Measurements from ENCODE around the gene PCDHGA9.

PCDHGA9 gene

DNA sequence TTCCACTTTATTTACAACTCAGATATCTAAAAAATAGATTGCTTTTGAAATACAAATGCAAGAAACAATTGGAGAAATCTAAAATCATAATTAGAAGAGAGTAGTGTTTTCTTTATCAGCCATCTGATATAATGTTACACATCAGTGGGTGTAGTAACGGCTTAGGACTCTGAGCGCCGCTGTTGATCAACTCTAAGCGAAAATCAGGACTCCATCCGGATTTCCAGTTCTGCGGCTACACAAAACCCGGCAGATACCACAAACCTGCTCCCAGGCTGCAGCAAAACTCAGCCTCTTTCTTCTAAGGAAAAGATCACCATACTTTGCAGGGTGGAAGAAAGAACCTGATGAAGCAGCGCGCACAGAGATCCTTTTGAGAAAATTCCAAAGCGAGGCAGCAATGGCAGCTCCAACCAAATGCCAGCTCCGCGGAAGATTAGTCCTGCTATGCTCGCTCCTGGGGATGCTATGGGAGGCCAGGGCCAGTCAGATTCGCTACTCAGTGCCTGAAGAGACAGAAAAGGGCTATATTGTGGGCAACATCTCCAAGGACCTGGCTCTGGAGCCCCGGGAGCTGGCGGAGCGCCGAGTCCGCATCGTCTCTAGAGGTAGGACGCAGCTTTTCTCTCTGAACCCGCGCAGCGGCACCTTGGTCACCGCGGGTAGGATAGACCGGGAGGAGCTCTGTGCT is at the start of gene PCDHGA9:
Gene PCDHGA9, plus strand, starts transcription at position 226 of the 691 bp plus-strand sequence. Its CDS starts 175 bp downstream, at position 401.
- H3K27me3 Mint-ChIP-seq (ENCODE audit: low read depth) = peaks cover 43% of the 10 kb centered on the region
- no peaks in the 10 kb centered on the region for H3K4me1 Mint-ChIP-seq (ENCODE audit: low read depth)
- H3K4me3 Mint-ChIP-seq = no peak within 1 kb of the TSS

DNA sequence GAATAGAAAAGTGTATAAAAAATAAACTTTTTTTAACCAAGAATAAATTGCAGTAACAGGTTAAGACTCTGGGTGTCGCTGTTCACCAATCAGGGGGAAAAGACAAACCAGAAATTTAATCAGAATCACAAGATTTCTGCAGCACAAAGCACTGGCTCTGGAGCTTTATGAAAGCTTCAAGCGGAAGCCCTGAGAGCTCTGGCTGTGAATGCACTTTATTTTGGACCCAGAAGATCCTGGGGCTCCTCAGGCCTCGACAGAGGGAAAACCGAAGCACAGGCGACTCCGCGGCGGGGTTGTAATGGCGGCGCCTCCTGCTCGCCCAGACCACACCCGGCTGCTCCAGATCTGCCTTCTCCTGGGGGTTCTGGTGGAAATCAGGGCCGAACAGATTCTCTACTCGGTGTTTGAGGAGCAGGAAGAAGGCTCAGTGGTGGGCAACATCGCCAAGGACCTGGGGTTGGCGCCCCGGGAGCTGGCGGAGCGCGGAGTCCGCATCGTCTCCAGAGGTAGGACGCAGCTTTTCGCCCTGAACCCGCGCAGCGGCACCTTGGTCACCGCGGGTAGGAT is 47.6 kb upstream of the PCDHGA9 start, which contains the start of gene PCDHGA4:
Gene PCDHGA4, plus strand, starts transcription at position 122 of the 570 bp plus-strand sequence. Its CDS starts 87 bp downstream, at position 209.
- H3K36me3 Mint-ChIP-seq (ENCODE audit: low read depth) = peaks cover 8% of the 10 kb centered on the region
- H3K27me3 Mint-ChIP-seq (ENCODE audit: low read depth) = peaks cover 26% of the 10 kb centered on the region
- H3K27ac Mint-ChIP-seq = no peak within 1 kb of the TSS
- no peak within 1 kb of the TSS for H3K4me3 Mint-ChIP-seq
- peaks cover 26% of the 10 kb centered on the region for H3K9me3 Mint-ChIP-seq
- peaks cover 4% of the 10 kb centered on the region for H3K4me1 Mint-ChIP-seq (ENCODE audit: low read depth)

More for the DNA sequence above, at the start of gene PCDHGA9:
- Mint-ChIP-seq H3K27ac (no peak within 1 kb of the TSS), H3K36me3 (ENCODE audit: low read depth) (peaks cover 3% of the 10 kb centered on the region), H3K9me3 (peaks cover 15% of the 10 kb centered on the region)

DNA sequence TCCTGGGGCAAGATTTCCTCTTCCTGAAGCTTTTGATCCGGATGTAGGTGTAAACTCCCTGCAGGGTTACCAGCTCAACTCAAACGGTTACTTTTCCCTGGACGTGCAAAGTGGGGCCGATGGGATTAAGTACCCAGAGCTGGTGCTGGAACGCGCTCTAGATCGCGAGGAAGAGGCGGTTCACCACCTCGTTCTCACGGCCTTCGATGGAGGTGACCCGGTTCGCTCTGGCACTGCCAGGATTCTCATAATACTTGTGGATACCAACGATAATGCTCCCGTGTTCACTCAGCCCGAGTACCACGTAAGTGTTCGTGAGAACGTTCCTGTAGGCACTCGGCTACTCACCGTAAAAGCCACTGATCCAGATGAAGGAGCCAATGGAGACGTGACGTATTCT is 46.9 kb upstream of the PCDHGA9 start:
- Mint-ChIP-seq H3K9me3 (peaks cover 28% of the 10 kb centered on the region), H3K27ac (no peak overlapping the region), H3K27me3 (ENCODE audit: low read depth) (peaks cover 24% of the 10 kb centered on the region), H3K36me3 (ENCODE audit: low read depth) (peaks cover 5% of the 10 kb centered on the region), H3K4me1 (ENCODE audit: low read depth) (peaks cover 2% of the 10 kb centered on the region), H3K4me3 (no peak overlapping the region)

DNA sequence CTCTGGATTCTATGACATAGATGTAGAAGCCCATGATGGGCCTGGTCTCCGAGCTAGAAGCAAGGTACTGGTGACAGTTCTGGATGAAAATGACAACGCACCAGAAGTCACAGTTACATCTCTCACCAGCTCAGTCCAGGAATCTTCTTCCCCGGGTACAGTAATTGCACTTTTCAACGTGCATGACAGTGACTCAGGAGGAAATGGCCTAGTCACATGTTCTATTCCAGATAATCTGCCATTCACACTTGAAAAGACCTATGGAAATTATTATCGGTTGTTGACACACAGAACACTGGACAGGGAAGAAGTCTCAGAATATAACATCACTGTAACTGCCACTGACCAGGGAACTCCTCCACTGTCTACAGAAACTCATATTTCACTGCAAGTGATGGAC is 46.4 kb upstream of the PCDHGA9 start:
- Mint-ChIP-seq H3K27me3 (ENCODE audit: low read depth) (peaks cover 27% of the 10 kb centered on the region), H3K9me3 (peaks cover 33% of the 10 kb centered on the region), H3K36me3 (ENCODE audit: low read depth) (peaks cover 5% of the 10 kb centered on the region), H3K27ac (no peak overlapping the region), H3K4me1 (ENCODE audit: low read depth) (peaks cover 2% of the 10 kb centered on the region), H3K4me3 (no peak overlapping the region)

DNA sequence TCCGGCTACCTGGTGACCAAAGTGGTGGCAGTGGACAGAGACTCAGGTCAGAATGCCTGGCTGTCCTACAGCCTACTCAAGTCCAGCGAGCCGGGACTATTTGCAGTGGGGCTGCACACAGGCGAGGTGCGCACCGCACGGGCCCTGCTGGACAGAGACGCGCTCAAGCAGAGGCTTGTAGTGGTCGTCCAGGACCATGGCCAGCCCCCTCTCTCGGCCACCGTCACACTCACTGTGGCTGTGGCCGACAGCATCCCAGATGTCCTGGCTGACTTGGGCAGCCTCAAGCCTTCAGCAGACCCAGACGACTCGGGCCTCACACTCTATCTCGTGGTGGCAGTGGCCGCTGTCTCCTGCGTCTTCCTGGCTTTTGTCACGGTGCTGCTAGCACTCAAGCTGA is 45.6 kb upstream of the PCDHGA9 start:
- Mint-ChIP-seq H3K36me3 (ENCODE audit: low read depth) (peaks cover 5% of the 10 kb centered on the region), H3K9me3 (peaks cover 36% of the 10 kb centered on the region), H3K4me3 (no peak overlapping the region), H3K4me1 (ENCODE audit: low read depth) (peaks cover 2% of the 10 kb centered on the region), H3K27ac (no peak overlapping the region), H3K27me3 (ENCODE audit: low read depth) (peaks cover 26% of the 10 kb centered on the region)

DNA sequence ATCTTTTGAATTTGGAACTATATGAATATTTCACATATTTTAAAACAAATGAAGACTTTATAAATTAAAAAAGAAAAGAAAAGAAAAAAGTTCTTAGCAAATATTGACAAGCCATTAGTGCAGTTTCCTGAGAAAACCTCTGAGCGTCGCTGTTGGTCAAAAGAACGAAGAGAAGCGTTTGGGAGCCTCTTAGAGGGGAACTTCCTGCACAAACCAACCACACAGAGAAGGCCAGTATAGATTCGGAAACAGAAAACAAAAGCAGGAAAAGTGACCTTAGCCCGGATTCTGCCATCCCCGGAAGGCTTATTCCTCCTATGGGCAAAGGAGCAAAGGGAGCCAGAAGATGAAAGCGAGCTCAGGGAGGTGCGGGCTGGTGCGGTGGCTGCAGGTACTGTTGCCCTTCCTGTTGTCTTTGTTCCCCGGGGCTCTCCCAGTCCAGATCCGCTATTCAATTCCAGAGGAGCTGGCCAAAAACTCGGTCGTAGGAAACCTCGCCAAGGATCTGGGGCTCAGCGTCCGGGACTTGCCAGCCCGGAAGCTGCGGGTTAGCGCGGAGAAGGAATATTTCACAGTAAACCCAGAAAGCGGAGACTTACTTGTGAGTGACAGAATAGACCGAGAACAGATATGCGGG is 42.7 kb upstream of the PCDHGA9 start, which contains the start of gene PCDHGB2:
Gene PCDHGB2, plus strand, starts transcription at position 205 of the 637 bp plus-strand sequence. Its CDS starts 142 bp downstream, at position 347.
- peaks cover 8% of the 10 kb centered on the region for H3K36me3 Mint-ChIP-seq (ENCODE audit: low read depth)
- H3K27ac Mint-ChIP-seq = peak within 1 kb of the TSS; percentile 50
- peak within 1 kb of the TSS; percentile 83 for H3K4me3 Mint-ChIP-seq
- peaks cover 42% of the 10 kb centered on the region for H3K9me3 Mint-ChIP-seq
- peaks cover 4% of the 10 kb centered on the region for H3K4me1 Mint-ChIP-seq (ENCODE audit: low read depth)
- peaks cover 42% of the 10 kb centered on the region for H3K27me3 Mint-ChIP-seq (ENCODE audit: low read depth)

DNA sequence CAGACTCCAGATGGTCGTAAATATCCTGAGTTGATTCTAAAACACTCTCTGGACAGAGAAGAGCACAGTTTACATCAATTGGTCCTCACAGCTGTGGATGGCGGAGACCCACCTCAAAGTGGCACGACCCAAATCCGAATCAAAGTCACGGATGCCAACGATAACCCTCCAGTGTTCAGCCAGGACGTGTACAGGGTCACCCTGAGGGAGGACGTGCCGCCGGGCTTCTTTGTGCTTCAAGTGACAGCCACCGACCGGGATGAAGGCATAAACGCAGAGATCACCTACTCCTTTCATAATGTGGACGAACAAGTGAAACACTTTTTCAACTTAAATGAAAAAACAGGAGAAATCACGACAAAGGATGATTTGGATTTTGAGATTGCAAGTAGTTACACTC is 41.9 kb upstream of the PCDHGA9 start:
- H3K27me3 Mint-ChIP-seq (ENCODE audit: low read depth) = peaks cover 48% of the 10 kb centered on the region
- peaks cover 44% of the 10 kb centered on the region for H3K9me3 Mint-ChIP-seq
- H3K36me3 Mint-ChIP-seq (ENCODE audit: low read depth) = peaks cover 8% of the 10 kb centered on the region
- H3K27ac Mint-ChIP-seq = no peak overlapping the region
- peak overlapping the region; percentile 14 for H3K4me3 Mint-ChIP-seq
- H3K4me1 Mint-ChIP-seq (ENCODE audit: low read depth) = peaks cover 4% of the 10 kb centered on the region

DNA sequence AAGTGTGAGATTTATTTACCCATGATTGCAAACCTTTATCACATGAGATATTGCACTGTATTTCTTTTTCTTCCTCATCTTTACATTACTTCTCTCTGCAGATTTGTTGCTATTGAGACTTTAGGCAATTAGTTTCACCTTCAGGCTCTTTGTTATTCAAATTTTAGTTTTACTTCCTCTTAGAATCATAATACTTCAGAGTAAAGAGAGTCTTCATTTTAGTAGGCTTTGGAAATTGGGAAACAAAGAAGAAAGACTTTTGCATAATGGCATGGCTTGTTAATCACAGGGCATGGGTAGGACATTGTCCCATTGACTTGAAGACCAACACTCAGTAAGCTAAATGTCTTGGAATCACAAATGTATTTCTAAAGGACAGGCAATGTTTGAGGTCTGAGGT is 39.9 kb upstream of the PCDHGA9 start:
- Mint-ChIP-seq H3K27me3 (ENCODE audit: low read depth) (peaks cover 46% of the 10 kb centered on the region), H3K27ac (no peak overlapping the region), H3K9me3 (peaks cover 40% of the 10 kb centered on the region), H3K4me1 (ENCODE audit: low read depth) (peaks cover 4% of the 10 kb centered on the region), H3K36me3 (ENCODE audit: low read depth) (peaks cover 8% of the 10 kb centered on the region), H3K4me3 (no peak overlapping the region)

DNA sequence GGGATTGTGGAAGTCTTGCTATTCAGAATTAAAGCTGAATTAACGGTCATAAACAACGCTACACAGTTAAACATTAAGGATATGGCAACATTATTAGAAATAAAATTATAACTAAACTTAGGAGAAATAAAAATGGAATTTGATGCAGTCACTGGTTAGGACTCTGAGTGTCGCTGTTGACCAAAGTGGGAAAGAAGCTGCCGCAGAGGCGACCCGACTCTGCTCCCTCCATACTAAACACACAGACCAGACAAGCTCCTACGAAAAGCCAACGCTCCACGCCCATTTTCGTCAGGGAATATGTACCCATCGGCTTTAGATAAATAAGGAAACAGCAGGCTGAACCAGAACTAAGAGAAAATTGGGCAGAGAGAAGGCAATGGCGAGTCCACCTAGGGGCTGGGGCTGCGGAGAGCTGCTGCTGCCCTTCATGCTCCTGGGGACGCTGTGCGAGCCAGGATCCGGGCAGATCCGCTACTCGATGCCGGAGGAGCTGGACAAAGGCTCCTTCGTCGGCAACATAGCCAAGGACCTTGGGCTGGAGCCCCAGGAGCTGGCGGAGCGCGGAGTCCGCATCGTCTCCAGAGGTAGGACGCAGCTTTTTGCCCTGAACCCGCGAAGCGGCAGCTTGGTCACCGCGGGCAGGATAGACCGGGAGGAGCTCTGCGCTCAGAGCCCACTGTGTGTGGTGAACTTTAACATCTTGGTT is 38.5 kb upstream of the PCDHGA9 start, which contains the start of gene PCDHGA5:
Gene PCDHGA5, plus strand, starts transcription at position 211 of the 709 bp plus-strand sequence. Its CDS starts 169 bp downstream, at position 380.
- H3K4me3 Mint-ChIP-seq = no peak within 1 kb of the TSS
- peaks cover 46% of the 10 kb centered on the region for H3K27me3 Mint-ChIP-seq (ENCODE audit: low read depth)
- H3K36me3 Mint-ChIP-seq (ENCODE audit: low read depth) = peaks cover 8% of the 10 kb centered on the region
- peaks cover 4% of the 10 kb centered on the region for H3K4me1 Mint-ChIP-seq (ENCODE audit: low read depth)
- H3K9me3 Mint-ChIP-seq = peaks cover 40% of the 10 kb centered on the region
- no peak within 1 kb of the TSS for H3K27ac Mint-ChIP-seq

DNA sequence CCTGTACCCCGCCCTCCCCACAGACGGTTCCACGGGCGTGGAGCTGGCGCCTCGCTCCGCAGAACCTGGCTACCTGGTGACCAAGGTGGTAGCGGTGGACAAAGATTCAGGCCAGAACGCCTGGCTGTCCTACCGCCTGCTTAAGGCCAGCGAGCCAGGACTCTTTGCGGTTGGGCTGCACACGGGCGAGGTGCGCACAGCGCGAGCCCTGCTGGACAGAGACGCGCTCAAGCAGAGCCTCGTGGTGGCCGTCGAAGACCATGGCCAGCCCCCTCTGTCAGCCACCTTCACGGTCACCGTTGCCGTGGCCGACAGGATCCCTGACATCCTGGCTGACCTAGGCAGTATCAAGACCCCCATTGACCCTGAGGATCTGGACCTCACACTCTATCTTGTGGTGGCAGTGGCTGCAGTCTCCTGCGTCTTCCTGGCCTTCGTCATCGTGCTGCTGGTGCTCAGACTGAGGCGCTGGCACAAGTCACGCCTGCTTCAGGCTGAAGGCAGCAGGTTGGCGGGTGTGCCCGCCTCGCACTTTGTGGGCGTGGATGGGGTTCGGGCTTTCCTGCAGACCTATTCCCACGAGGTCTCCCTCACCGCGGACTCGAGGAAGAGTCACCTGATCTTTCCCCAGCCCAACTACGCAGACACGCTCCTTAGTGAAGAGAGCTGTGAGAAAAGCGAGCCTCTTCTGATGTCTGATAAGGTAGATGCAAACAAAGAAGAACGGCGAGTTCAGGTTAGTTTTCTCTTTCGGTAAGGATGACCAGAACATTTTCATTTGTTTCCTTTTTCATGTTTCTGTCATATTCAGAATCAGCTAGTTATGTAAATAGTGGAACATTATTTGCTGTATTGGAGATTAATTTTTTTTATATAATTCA is 36.3 kb upstream of the PCDHGA9 start:
- peaks cover 31% of the 10 kb centered on the region for H3K9me3 Mint-ChIP-seq

DNA sequence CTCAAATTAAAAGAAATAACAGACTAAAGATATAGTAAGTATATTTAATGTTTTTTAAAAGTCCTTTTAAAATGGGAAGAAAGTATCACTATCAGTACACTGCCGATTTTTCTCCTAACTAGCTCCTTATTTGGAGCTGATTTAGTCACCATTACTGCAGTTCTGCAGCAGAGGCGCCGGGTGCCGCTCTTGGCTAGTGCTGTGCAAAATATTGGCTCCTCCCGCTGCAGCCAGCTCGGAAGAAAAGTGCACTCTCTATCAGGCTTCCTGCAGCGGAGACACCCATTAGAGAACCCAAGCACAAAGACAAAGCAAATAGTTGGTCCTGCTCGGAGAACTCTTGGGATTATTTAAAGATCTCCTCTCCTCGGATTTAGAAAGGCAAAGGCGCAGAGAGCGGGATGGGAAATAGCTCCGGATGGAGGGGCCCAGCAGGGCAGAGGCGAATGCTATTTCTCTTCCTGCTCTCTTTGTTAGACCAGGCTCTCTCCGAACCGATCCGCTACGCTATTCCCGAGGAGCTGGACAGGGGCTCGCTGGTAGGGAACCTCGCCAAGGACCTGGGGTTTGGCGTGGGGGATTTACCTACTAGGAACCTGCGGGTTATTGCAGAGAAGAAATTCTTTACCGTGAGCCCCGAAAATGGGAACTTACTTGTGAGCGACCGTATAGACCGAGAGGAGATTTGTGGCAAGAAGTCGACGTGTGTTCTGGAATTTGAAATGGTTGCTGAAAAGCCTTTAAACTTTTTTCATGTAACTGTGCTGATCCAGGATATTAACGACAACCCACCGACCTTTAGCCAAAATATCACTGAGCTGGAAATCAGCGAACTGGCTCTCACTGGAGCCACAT is 32.4 kb upstream of the PCDHGA9 start, which contains the start of gene PCDHGB3:
Gene PCDHGB3, plus strand, starts transcription at position 249 of the 855 bp plus-strand sequence. Its CDS starts 153 bp downstream, at position 402.
- peak within 1 kb of the TSS; percentile 70 for H3K4me3 Mint-ChIP-seq
- H3K4me1 Mint-ChIP-seq (ENCODE audit: low read depth) = peaks cover 2% of the 10 kb centered on the region
- H3K9me3 Mint-ChIP-seq = peaks cover 38% of the 10 kb centered on the region
- no peak within 1 kb of the TSS for H3K27ac Mint-ChIP-seq
- peaks cover 2% of the 10 kb centered on the region for H3K36me3 Mint-ChIP-seq (ENCODE audit: low read depth)
- H3K27me3 Mint-ChIP-seq (ENCODE audit: low read depth) = peaks cover 26% of the 10 kb centered on the region

More for the DNA sequence above, 36.3 kb upstream of the PCDHGA9 start:
- H3K4me3 Mint-ChIP-seq = no peak overlapping the region
- peaks cover 40% of the 10 kb centered on the region for H3K27me3 Mint-ChIP-seq (ENCODE audit: low read depth)
- H3K36me3 Mint-ChIP-seq (ENCODE audit: low read depth) = peaks cover 6% of the 10 kb centered on the region
- peaks cover 4% of the 10 kb centered on the region for H3K4me1 Mint-ChIP-seq (ENCODE audit: low read depth)
- H3K27ac Mint-ChIP-seq = no peak overlapping the region

DNA sequence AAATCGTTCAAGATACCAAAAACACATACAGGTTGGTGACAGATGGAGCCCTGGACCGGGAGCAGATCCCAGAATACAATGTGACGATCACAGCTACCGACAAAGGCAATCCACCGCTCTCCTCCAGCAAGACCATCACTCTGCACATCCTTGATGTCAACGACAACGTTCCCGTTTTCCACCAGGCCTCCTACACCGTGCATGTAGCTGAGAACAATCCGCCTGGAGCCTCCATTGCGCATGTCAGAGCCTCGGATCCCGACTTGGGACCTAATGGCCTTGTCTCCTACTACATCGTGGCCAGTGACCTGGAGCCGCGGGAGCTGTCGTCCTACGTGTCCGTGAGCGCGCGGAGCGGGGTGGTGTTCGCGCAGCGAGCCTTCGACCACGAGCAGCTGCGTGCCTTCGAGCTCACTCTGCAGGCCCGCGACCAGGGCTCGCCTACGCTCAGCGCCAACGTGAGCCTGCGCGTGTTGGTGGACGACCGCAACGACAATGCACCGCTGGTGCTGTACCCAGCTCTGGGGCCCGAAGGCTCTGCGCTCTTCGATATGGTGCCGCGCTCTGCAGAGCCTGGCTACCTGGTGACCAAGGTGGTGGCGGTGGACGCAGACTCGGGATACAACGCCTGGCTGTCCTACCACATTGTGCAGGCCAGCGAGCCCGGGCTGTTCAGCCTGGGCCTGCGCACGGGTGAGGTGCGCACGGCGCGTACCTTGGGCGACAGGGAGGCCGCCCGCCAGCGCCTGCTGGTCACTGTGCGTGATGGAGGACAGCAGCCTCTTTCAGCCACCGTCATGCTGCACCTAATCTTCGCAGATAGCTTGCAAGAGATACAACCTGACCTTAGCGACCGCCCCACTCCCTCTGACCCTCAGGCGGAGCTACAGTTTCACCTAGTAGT is 30.8 kb upstream of the PCDHGA9 start:
- Mint-ChIP-seq H3K27ac (no peak overlapping the region), H3K27me3 (ENCODE audit: low read depth) (peaks cover 16% of the 10 kb centered on the region), H3K9me3 (peaks cover 36% of the 10 kb centered on the region), H3K36me3 (ENCODE audit: low read depth) (peaks cover 2% of the 10 kb centered on the region), H3K4me3 (no peak overlapping the region), H3K4me1 (ENCODE audit: low read depth) (peaks cover 2% of the 10 kb centered on the region)
